Endometrium (tissue), 2 donors: Measurements from ENCODE around the gene XKR8.
"Not testable (repeated sequence)": the region's sequence is repeated elsewhere in the genome, so short reads cannot be mapped to it uniquely, and the experiment has no call there.

ENCODE experiments used
- FAIRE-seq: peaks from 2 replicates; lab custom pipeline; 2012; peaks lifted over from hg19 to GRCh38; lab: Jason Lieb, UNC
- donor health status: control.
- donor health status: control.

The XKR8 gene

GRCh38 chr1:27992276-27992675 is 32.5 kb downstream of the XKR8 start:
- FAIRE-seq, result no peak

DNA sequence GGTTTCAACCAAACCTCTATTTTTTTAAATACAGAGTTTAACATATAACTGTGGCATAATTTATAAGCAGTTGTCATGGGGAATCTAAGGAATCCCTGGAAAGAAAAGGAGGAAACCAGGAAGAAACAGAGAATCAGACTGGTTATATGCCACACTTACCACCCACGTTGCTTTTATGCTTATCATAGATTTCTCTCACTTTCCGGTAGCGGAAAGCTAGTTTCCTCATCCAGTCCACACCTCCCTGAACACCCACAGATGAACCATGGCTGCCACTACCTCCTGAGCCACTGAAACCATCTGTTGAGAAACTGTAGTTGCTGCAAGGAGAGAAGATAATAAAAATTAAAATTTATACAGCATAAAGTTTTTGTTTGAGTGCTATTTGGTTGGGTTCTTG is 33.5 kb downstream of the XKR8 start:
- FAIRE-seq, result no peak

DNA sequence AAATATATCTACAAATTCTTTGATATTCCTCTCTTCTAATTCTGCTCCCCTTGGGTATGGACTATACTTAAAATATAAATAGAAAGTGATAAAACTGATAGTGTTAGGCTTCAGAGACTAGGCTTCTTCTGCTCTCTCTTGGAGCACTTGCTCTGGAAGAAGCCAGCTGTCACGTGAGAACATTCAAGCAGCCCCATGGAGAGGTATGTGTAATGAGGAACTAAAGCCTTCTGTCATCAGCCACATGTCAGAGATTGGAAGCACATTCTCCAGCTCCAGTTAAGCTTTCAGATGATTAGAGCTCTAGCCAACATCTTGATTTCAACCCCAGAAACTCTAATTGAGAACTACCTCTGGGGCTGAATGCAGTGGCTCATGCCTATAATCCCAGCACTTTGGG is 34.3 kb downstream of the XKR8 start:
- no peak for FAIRE-seq

- not testable (repeated sequence) for FAIRE-seq
Measured at GRCh38 chr1:27994526-27994925, 34.8 kb downstream of the XKR8 start.

DNA sequence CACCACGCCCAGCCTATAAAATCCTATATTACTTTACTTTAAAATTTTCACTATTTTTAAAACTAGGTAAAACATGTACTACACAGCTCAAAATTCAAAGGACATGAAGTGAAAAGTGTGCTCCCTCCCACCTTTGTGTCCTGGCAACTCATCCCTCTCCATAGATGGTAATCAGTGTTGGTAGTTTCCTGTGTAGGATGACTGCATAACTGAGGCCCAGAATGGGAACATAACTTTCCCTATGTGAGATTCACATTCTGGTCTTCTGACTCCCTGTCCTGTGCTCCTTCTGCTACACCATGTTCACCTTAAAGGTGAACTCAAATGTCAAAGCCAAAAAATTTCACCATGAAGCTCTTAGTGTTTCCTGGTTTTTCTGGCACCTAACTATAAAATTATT is 39.3 kb downstream of the XKR8 start:
- FAIRE-seq, result no peak

DNA sequence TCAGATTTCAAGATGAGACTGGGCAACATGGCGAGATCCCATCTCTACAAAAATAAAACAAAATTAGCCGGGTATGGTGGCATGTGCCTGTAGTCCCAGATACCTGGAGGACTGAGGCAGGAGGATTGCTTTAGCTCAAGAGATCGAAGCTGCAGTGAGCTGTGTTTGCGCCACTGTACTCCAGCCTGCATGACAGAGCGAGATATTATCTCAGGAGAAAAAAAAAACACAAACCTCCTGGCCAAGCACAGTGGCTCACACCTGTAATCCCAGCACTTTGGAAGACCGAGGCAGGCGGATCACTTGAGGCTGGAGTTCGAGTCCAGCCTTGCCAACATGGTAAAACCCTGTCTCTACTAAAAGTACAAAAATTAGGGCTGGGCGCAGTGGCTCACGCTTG is 42.8 kb downstream of the XKR8 start:
- no peak for FAIRE-seq

GRCh38 chr1:28003117-28003516 is 43.3 kb downstream of the XKR8 start:
- not testable (repeated sequence) for FAIRE-seq

GRCh38 chr1:28010969-28011368 is 51.2 kb downstream of the XKR8 start:
- FAIRE-seq, result no peak
